GM12801 (cell line): Measurements from ENCODE around the gene TM9SF3.

Experiments used
- TF ChIP-seq, protein P1 (sequence below): IDR thresholded peaks from one replicate; pipeline ENCODE4 v1.5.1; 2011; ENCODE audit warnings: control low read depth; ENCODE audit not compliant: insufficient read length; ENCODE audit errors: extremely low read depth

Gene TM9SF3

DNA sequence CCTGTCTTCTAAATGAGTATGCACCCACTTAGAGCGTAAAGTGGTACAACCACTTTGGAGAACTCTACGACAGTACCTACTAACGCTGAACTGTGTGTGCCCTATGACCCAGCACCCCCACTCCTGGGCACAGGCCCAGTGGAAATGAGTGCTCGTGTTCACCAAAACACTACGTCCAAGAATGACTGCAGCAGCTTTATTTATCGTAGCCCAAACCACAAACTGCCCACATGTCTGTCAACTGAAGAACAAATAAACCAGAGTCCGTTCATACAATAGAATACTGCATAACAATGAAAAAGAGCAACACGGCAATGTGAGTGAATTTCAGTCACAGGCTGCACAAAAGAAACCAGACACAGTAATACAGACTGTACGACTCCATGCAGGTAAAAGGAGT lies 108.5 kb downstream of the TM9SF3 start:
- TF ChIP-seq, protein P1, sequence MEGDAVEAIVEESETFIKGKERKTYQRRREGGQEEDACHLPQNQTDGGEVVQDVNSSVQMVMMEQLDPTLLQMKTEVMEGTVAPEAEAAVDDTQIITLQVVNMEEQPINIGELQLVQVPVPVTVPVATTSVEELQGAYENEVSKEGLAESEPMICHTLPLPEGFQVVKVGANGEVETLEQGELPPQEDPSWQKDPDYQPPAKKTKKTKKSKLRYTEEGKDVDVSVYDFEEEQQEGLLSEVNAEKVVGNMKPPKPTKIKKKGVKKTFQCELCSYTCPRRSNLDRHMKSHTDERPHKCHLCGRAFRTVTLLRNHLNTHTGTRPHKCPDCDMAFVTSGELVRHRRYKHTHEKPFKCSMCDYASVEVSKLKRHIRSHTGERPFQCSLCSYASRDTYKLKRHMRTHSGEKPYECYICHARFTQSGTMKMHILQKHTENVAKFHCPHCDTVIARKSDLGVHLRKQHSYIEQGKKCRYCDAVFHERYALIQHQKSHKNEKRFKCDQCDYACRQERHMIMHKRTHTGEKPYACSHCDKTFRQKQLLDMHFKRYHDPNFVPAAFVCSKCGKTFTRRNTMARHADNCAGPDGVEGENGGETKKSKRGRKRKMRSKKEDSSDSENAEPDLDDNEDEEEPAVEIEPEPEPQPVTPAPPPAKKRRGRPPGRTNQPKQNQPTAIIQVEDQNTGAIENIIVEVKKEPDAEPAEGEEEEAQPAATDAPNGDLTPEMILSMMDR, result no peak

DNA sequence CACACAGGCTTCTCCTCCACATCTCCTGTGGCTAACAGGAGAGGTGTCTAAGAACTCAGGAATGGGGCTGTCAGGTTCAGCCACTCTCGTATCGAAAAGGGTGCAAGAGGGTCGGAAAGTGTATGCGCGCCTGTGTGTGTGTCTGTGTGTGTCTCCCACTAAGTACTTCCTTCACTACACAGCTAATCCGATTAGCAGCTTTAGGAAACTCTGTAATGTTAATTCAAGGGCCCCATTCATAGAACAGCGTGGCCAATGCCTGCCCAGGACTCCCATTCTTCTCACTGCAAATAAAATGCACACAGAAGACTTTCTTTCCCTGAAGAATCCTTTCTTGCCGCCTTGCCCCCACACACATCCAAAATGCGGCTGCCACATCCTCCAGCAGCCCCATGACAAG lies 112.9 kb downstream of the TM9SF3 start:
- TF ChIP-seq, protein P1, result no peak

DNA sequence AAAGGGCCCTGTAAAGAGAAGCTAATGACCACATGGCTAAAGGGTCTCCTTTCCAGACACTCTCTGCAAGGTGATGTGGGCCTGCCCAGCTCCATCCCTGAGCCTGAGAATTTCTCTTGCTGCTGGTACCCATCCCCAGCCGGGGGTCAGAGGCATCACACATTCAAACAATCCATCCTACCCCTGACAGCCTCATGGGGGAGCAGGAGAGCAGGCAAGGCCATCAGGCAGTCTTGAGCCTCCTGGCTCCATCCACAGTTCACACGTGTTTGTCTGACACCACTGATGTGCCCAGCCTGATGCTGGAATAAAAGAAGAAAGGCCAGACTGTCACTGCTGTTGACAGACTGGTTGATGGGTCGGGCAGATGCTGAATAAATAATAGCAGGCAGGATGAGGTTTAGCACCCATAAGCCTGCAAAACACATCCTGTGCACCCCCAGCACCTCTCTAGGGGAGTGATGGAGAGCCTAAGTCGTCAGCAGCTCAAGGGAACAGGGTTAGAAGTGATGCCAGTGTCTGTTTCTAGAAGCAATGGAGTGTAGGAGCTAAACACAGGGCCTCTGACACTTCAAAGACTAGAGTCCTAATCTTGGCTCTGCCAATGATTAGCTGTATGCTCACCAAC lies 116.6 kb downstream of the TM9SF3 start:
- TF ChIP-seq, protein P1, result no peak

- TF ChIP-seq, protein P1, result no peak
Observed at GRCh38 chr10:96468845-96469244, 118.0 kb downstream of the TM9SF3 start.
